Psoas muscle (tissue), 8 donors: ENCODE measurements around the gene SLC1A1. TPM values are rescaled to one million over a fixed set of nuclear protein-coding genes. Genes with fewer than 3 reads are reported as not detected.

Experiments used
- ATAC-seq, 4 donors: fragments of 200-7000 bp; cut with Tn5 transposase; one replicate each; pipeline ENCODE4 v1.9.1; 2020; ENCODE audit warnings: moderate library complexity in 3 of 4, mild to moderate bottlenecking in 2 of 4
- DNase-seq, 2 donors: peaks; one replicate each; pipeline ENCODE4 v3.0.0-alpha.2; 2020
- H3K27ac ChIP-seq: fragments of 200-600 bp; one replicate; pipeline ENCODE4 v1.8.0; 2022
- H3K27me3 ChIP-seq, 3 donors: fragments of 200-600 bp in 1 of 3; one replicate each; pipeline versions ENCODE4 v1.6.1 to v1.8.0; 2013 to 2022; ENCODE audit warnings: low read length in 2 of 3, mild to moderate bottlenecking in 2 of 3, moderate library complexity in 1 of 3; ENCODE audit not compliant: insufficient read depth in 3 of 3
- H3K36me3 ChIP-seq, 2 donors: fragments of 200-600 bp in 1 of 2; one replicate each; pipeline versions ENCODE4 v1.6.1 to v1.8.0; 2013 to 2022; ENCODE audit warnings: low read depth in 1 of 2, mild to moderate bottlenecking in 1 of 2, moderate library complexity in 1 of 2; ENCODE audit not compliant: insufficient read depth in 1 of 2
- H3K4me1 ChIP-seq: fragments of 200-600 bp; one replicate; pipeline ENCODE4 v1.8.0; 2022
- H3K4me3 ChIP-seq: fragments of 200-600 bp; one replicate; pipeline ENCODE4 v1.8.0; 2022; ENCODE audit warnings: mild to moderate bottlenecking
- H3K9me3 ChIP-seq: fragments of 200-600 bp; one replicate; pipeline ENCODE4 v1.8.0; 2022
- CTCF ChIP-seq: fragments of 200-600 bp; IDR thresholded peaks from one replicate; pipeline ENCODE4 v1.8.0; 2022; ENCODE audit warnings: antibody characterized with exemption
- WGBS, 3 donors: extraction: QIAGEN DNeasy Blood & Tissue Kit; methylation state at CpG; one replicate each; pipeline versions ENCODE4 v1.1.6 to v1.1.7; 2013; 5-methylcytosine and 5-hydroxymethylcytosine counted together
- intact Hi-C, 2 donors: fragments of 100-400 bp; cut with DNase I; formaldehyde crosslinking; loops; one replicate each; pipeline versions ENCODE4 v1.11.0 to v1.14.2; 2022
- polyA plus RNA-seq, 3 donors: library from polyadenylated mRNA; stranded (reverse); fragments of 200-250 nt; gene quantifications; one replicate each; pipeline ENCODE4 v1.2.3, GENCODE V29; 2013
- total RNA-seq, 4 donors: library from RNA; stranded (reverse); fragmentation: NEBNext Ultra II Directional in 2 of 4; extraction: Animal tissue kit (Norgen Biotek cat#: 25700) in 2 of 4; gene quantifications; one replicate each; pipeline versions ENCODE4 v1.2.1 to v1.2.4, GENCODE V29; 2021 to 2023
- donor health status: healthy with polysubstance abuse.
- donor health status: DM: no; HTN: no; CAD: no; lungs with moderate emphysema.
- donor health status: Bipolar disorder and iron deficiency.
- donor health status: healthy.
- donor health status: DM: yes; HTN: yes; CAD: no.
- donor health status: DM: no; HTN: no; CAD: no.
- donor health status: DM: no; HTN: no; CAD: no.
- donor health status: DM: yes; HTN: yes; CAD: no.

The SLC1A1 gene
- total and polyA plus RNA-seq, 7 donors, result 0.43 to 1.3 (median 1.0) TPM

- no peak for TF ChIP-seq CTCF
- intact Hi-C loops, result no loop called here
- no peak overlapping the region for H3K4me3 ChIP-seq
- no peaks in the 10 kb centered on the region for H3K9me3 ChIP-seq
- WGBS, 3 donors, result 83 to 93% (median 91%) methylated on average over 3 of the region's 3 CpGs
- peaks cover 0 to 1% (median 0%) of the 10 kb centered on the region in 3 donors for H3K27me3 ChIP-seq
- H3K27ac ChIP-seq, result no peak overlapping the region
- H3K4me1 ChIP-seq, result no peaks in the 10 kb centered on the region
- DNase-seq (no peak), ATAC-seq (no peak)
- H3K36me3 ChIP-seq, result no peaks in the 10 kb centered on the region
These were observed 19.3 kb downstream of the SLC1A1 start for GRCh38 chr9:4509590-4509984.

- intact Hi-C loops, result no loop called here
- ATAC-seq, result no peak
These were observed 20.5 kb downstream of the SLC1A1 start for GRCh38 chr9:4510546-4511322.

GRCh38 chr9:4514252-4515128, 24.2 kb downstream of the SLC1A1 start:
- no peak for ATAC-seq
- intact Hi-C loops, result no loop called here

More at GRCh38 chr9:4510546-4511322, 20.5 kb downstream of the SLC1A1 start:
- no peak for DNase-seq
- Histone ChIP-seq H3K27ac (no peak overlapping the region), H3K4me3 (no peak overlapping the region), H3K9me3 (no peaks in the 10 kb centered on the region), H3K4me1 (no peaks in the 10 kb centered on the region), H3K36me3 (no peaks in the 10 kb centered on the region), H3K27me3 (peaks cover 0 to 1% (median 0%) of the 10 kb centered on the region in 3 donors)
- no peak for TF ChIP-seq CTCF
- 79 to 86% (median 85%) methylated on average over 4 of the region's 4 CpGs for WGBS, 3 donors

GRCh38 chr9:4515958-4516375, 25.7 kb downstream of the SLC1A1 start:
- DNase-seq (no peak), ATAC-seq (no peak)
- H3K9me3 ChIP-seq, result no peaks in the 10 kb centered on the region
- H3K27ac ChIP-seq, result no peak overlapping the region
- 16 to 20% (median 17%) methylated on average over 1 of the region's 1 CpG for WGBS, 3 donors
- H3K27me3 ChIP-seq, result no peaks in the 10 kb centered on the region
- intact Hi-C loops, result no loop called here
- H3K36me3 ChIP-seq, result no peaks in the 10 kb centered on the region
- H3K4me1 ChIP-seq, result no peaks in the 10 kb centered on the region
- H3K4me3 ChIP-seq, result no peak overlapping the region
- no peak for TF ChIP-seq CTCF

More at GRCh38 chr9:4514252-4515128, 24.2 kb downstream of the SLC1A1 start:
- Histone ChIP-seq H3K27me3 (no peaks in the 10 kb centered on the region), H3K27ac (no peak overlapping the region), H3K9me3 (no peaks in the 10 kb centered on the region), H3K4me3 (no peak overlapping the region), H3K36me3 (no peaks in the 10 kb centered on the region), H3K4me1 (no peaks in the 10 kb centered on the region)
- TF ChIP-seq CTCF, result no peak
- 61 to 77% (median 73%) methylated on average over 8 of the region's 8 CpGs for WGBS, 3 donors
- no peak for DNase-seq
